Fibroblast of the aortic adventitia (primary cell): ENCODE measurements around the gene EEFSEC. TPM values are rescaled to one million over a fixed set of nuclear protein-coding genes. Genes with fewer than 3 reads are reported as not detected.

Source experiments
- DNase-seq: peaks from one replicate; pipeline ENCODE4 v3.0.0-alpha.2; 2010; ENCODE audit warnings: low read depth
- H3K4me3 ChIP-seq: 2 replicates; pipeline ENCODE4 v1.5.1; 2011; ENCODE audit warnings: low read depth, mild to moderate bottlenecking, control low read depth, low read length, moderate library complexity
- total RNA-seq: library from RNA; depleted of rRNA; stranded (reverse); fragments of >200 nt; gene quantifications from 2 replicates; pipeline ENCODE4 v1.2.3, GENCODE V29; 2012; ENCODE audit warnings: low replicate concordance
- TF ChIP-seq, protein P1 (sequence below): IDR thresholded peaks from 2 replicates; pipeline ENCODE4 v1.5.1; 2011; ENCODE audit warnings: mild to moderate bottlenecking, low read length, control low read depth, inconsistent platforms; ENCODE audit not compliant: insufficient read depth

The EEFSEC gene
- total RNA-seq, 1 donor, result 8.1 TPM

DNA sequence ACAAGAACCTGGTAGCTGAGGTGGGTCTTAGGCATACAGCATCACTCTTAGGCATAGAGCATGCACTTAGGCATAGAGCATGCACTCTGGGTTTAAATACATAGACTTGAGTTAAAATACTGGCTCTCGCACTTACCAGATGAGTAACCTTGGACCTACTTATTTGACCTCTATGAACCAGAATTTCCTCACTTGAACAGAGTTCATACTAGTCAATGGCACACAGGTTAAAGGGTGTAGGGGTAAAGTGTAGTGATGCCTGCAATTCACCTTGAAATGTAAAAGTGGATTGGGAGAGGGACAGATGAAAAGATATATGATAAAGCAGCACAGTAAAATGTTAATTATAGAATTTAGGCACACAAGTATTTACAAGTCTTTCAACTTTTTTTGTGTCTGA lies 31.3 kb upstream of the EEFSEC start:
- TF ChIP-seq, protein P1, sequence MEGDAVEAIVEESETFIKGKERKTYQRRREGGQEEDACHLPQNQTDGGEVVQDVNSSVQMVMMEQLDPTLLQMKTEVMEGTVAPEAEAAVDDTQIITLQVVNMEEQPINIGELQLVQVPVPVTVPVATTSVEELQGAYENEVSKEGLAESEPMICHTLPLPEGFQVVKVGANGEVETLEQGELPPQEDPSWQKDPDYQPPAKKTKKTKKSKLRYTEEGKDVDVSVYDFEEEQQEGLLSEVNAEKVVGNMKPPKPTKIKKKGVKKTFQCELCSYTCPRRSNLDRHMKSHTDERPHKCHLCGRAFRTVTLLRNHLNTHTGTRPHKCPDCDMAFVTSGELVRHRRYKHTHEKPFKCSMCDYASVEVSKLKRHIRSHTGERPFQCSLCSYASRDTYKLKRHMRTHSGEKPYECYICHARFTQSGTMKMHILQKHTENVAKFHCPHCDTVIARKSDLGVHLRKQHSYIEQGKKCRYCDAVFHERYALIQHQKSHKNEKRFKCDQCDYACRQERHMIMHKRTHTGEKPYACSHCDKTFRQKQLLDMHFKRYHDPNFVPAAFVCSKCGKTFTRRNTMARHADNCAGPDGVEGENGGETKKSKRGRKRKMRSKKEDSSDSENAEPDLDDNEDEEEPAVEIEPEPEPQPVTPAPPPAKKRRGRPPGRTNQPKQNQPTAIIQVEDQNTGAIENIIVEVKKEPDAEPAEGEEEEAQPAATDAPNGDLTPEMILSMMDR, result no peak
- no peak for DNase-seq
- no peak overlapping the region for H3K4me3 ChIP-seq

DNA sequence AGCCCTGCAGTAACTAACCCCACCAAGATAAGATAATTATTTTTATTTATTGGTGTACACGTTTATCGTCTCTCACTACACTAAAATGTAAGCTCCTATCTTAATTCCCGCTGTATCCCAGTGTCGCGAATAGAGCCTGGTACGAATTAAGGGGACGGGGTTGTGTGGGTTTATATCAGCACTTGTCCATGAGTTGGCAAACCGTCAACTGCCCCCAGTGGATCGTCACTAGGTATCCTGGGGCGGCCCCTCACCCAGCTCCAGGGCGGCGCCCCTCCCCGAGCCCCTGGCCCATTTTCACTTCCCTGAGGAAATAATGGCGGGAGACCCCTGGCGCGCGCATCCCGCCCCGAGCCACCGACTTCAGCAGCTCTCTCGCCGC lies 30.1 kb upstream of the EEFSEC start:
- H3K4me3 ChIP-seq, result peak overlapping the region; percentile 98
- DNase-seq, result no peak
- TF ChIP-seq, protein P1, result no peak

DNA sequence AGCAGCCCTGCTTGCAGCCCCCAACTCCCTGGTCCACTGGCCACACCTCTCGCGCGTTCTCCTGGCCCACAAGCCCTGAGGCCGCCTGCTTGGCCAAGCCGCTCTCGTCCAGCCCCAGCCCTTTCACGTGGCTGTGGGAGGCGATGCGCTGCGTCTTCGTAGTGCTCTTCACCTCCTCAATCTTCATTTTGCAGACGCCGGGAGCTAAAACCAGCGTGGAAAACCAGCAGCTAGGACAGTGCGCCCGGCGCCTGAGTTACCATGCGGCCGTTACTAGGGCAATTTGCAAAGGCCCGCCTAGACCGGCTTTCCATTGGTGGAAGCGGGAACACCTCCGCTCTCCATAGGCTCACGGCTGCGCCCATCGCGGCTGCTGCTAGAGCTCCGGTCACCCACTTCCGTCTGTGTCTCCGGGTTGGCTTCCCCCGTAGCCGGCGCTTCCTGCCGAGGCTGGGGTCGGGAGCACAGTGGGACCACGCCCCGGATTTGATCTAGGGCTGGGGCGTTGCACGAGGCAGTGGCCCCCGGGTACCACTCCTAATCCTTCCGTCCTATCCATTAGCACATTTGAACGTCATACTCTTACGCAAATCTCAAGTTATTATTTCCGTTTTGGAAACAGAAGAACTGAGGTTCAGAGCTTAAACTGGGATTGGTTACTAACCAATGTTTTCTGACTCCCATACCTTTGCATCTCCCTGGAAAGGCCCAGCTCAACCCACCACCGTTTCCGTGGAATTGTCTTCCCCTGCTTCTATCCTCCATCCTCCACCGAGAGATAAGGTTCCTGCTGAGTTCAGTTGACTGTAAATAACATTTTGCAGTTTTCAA lies 29.5 kb upstream of the EEFSEC start, which contains the start of gene RUVBL1:
RUVBL1 (minus strand) TSS at position 275 of the 831 bp plus-strand sequence; CDS start at position 187, 88 bp downstream.
- TF ChIP-seq, protein P1, result no peak
- peak; percentile 97 for DNase-seq
- peak within 1 kb of the TSS; percentile 98 for H3K4me3 ChIP-seq

DNA sequence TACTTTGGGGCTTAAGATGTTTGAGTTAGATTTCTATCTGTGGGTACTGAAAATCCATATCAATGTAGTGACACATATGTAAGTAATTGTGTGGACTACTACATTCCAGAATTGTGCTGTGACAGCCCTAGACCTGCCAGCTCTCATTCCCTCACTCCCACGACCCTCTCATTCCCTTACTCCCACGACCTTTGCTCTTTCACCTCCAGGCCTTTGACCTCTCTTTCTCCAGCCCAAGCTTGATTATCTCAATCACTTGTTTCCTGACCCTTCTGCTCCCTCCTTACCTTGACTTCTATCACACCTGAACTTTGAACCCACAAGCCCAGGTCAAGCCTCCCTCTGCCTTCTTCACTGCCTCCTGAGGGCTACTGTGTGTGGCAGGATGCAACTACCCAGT lies 26.0 kb upstream of the EEFSEC start:
- H3K4me3 ChIP-seq, result no peak overlapping the region
- DNase-seq, result no peak
- TF ChIP-seq, protein P1, result no peak

DNA sequence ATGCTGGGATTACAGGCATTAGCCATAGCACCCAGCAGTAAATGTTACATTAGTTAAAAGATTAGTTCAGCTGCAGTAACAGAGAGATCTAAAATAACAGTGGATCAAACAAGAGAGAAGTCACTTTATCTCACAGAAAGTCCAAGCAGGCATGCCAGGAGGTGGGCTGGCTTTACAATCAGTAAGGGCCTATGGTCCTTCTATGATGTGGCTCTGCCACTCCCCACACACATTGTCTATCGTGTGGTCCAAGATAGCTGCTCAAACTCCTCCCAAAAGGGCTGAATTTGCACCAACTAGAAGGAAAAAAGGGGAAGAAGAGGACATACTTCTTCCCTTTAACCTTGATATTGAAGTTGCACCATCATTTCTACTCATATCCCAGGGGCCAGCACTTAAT lies 25.0 kb upstream of the EEFSEC start:
- H3K4me3 ChIP-seq, result no peak overlapping the region
- DNase-seq, result no peak
- TF ChIP-seq, protein P1, result no peak

DNA sequence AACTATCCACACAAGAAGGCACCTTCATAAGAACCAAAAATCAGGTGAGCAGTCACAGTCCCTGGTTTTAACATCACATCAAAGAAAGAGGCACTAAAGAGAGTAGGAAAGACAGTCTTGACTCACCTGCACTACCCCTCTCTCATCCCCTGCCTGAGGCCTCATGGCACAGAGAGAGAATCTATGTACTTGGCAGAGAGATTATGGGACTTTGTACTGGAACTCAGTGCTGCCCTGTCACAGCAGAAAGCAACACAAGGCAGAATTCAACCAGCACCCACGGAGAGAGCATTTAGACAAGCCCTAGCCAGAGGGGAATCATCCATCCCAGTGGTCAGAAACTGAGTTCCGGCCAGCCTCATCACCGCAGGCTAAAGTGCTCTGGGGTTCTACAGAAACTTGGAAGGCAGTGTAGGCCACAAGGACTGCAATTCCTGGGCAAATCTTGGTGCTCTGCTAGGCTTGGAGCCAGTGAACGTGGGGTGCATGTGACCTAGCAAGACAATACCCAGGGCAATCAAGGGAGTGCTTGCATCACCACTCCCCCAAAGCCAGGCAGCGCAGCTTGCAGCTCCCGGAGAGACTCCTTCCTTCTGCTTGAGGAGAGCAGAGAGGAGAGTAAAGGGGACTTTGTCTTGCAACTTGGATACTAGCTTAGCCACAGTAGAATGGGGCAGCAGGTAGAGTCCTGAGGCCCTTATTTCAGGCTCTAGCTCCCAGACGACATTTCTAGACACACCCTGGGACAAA lies 21.2 kb upstream of the EEFSEC start:
- DNase-seq, result no peak
- H3K4me3 ChIP-seq, result no peak overlapping the region
- TF ChIP-seq, protein P1, result no peak
